ENCODE results near the gene ULK4.

DNA sequence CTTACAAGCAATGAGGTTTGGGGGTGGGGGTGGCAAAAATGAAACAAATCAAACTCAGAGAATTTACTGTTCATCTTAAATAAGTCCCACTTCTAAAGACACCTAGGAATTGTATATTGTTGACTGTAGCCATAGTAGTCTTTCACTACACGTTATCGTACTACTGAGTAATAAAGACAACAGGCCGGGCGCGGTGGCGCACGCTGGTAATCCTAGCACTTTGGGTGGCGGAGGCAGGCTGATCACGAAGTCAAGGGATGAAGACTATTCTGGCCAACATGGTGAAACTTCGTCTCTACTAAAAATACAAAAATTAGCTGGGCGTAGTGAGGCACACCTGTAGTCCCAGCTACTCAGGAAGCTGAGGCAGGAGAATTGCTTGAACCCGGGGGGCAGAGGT lies 531.0 kb downstream of the ULK4 start:
- TF ChIP-seq, protein P1, sequence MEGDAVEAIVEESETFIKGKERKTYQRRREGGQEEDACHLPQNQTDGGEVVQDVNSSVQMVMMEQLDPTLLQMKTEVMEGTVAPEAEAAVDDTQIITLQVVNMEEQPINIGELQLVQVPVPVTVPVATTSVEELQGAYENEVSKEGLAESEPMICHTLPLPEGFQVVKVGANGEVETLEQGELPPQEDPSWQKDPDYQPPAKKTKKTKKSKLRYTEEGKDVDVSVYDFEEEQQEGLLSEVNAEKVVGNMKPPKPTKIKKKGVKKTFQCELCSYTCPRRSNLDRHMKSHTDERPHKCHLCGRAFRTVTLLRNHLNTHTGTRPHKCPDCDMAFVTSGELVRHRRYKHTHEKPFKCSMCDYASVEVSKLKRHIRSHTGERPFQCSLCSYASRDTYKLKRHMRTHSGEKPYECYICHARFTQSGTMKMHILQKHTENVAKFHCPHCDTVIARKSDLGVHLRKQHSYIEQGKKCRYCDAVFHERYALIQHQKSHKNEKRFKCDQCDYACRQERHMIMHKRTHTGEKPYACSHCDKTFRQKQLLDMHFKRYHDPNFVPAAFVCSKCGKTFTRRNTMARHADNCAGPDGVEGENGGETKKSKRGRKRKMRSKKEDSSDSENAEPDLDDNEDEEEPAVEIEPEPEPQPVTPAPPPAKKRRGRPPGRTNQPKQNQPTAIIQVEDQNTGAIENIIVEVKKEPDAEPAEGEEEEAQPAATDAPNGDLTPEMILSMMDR (IDR thresholded peaks at IDR 0.05; ENCODE audit: low read depth, low read length, poor library complexity, severe bottlenecking), result no peak
- no peak for TF ChIP-seq EZH2phosphoT487 (IDR thresholded peaks at IDR 0.05; ENCODE audit: borderline replicate concordance, low read length)

All from DOHH2 (cell line).